GM12878 (cell line): Measurements from ENCODE around the gene PTPRN2.

Experiments used
- FOS ChIP-seq: IDR thresholded peaks from 3 replicates; pipeline ENCODE4 v1.6.1; 2011; ENCODE audit warnings: borderline replicate concordance; ENCODE audit not compliant: insufficient read length; ENCODE audit errors: extremely low read depth
- JUND ChIP-seq: IDR thresholded peaks from 2 replicates; pipeline ENCODE4 v1.6.1; 2012; ENCODE audit warnings: low read depth, mild to moderate bottlenecking, low read length, improper control_type of control experiment, moderate library complexity
- NRF1 ChIP-seq: conservative IDR thresholded peaks from 2 replicates; pipeline ENCODE4 v1.6.1; 2011; ENCODE audit warnings: mild to moderate bottlenecking, low read depth, low read length, improper control_type of control experiment
- POLR2AphosphoS5 ChIP-seq: IDR thresholded peaks from 2 replicates; pipeline ENCODE4 v1.6.1; 2011; ENCODE audit warnings: mild to moderate bottlenecking, low read length, inconsistent platforms
- SRF ChIP-seq, 2 experiments: IDR thresholded peaks; 2 replicates each; pipeline ENCODE4 v1.6.1; 2011; ENCODE audit warnings: low read depth in 2 of 2, low read length in 2 of 2, mild to moderate bottlenecking in 1 of 2, moderate library complexity in 1 of 2
- ZNF24 ChIP-seq: fragments of 450-650 bp; IDR thresholded peaks from 2 replicates; pipeline ENCODE4 v1.6.1; 2017; ENCODE audit warnings: antibody characterized with exemption, mild to moderate bottlenecking
- TF ChIP-seq, protein P1 (sequence below), 3 experiments: IDR thresholded peaks in 2 of 3; conservative IDR thresholded peaks in 1 of 3; 2 replicates each; pipeline ENCODE4 v1.5.1; 2011; ENCODE audit warnings: low read depth in 3 of 3, low read length in 3 of 3, mild to moderate bottlenecking in 3 of 3, control low read depth in 2 of 3, moderate library complexity in 2 of 3, inconsistent platforms in 1 of 3, mixed read lengths in 1 of 3; ENCODE audit not compliant: control insufficient read depth in 2 of 3, insufficient read depth in 1 of 3; ENCODE audit errors: extremely low read depth in 1 of 3

- TF ChIP-seq ZNF24 (no peak), FOS (no peak), NRF1 (no peak), SRF (IDR thresholded peaks at IDR 0.05; ENCODE audit: low read depth in 2 of 2, low read length in 2 of 2) (no peak), POLR2AphosphoS5 (no peak), JUND (no peak)
- TF ChIP-seq, protein P1, sequence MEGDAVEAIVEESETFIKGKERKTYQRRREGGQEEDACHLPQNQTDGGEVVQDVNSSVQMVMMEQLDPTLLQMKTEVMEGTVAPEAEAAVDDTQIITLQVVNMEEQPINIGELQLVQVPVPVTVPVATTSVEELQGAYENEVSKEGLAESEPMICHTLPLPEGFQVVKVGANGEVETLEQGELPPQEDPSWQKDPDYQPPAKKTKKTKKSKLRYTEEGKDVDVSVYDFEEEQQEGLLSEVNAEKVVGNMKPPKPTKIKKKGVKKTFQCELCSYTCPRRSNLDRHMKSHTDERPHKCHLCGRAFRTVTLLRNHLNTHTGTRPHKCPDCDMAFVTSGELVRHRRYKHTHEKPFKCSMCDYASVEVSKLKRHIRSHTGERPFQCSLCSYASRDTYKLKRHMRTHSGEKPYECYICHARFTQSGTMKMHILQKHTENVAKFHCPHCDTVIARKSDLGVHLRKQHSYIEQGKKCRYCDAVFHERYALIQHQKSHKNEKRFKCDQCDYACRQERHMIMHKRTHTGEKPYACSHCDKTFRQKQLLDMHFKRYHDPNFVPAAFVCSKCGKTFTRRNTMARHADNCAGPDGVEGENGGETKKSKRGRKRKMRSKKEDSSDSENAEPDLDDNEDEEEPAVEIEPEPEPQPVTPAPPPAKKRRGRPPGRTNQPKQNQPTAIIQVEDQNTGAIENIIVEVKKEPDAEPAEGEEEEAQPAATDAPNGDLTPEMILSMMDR (IDR thresholded peaks at IDR 0.05 in 2 of 3, conservative IDR thresholded peaks at IDR 0.05 in 1 of 3; ENCODE audit: control insufficient read depth in 2 of 3, extremely low read depth in 1 of 3, insufficient read depth in 1 of 3, low read depth in 3 of 3, low read length in 3 of 3): no peak
Observed at GRCh38 chr7:157954901-157955300, 632.7 kb downstream of the PTPRN2 start.
